HG02571 (cell line): ENCODE results near the gene TMSB10.

Experiments
- ATAC-seq: cut with Tn5 transposase; IDR thresholded peaks from one replicate; pipeline ENCODE4 v1.9.1; 2021; ENCODE audit warnings: mild to moderate bottlenecking, moderate library complexity; ENCODE audit not compliant: unreplicated experiment

The TMSB10 gene

DNA sequence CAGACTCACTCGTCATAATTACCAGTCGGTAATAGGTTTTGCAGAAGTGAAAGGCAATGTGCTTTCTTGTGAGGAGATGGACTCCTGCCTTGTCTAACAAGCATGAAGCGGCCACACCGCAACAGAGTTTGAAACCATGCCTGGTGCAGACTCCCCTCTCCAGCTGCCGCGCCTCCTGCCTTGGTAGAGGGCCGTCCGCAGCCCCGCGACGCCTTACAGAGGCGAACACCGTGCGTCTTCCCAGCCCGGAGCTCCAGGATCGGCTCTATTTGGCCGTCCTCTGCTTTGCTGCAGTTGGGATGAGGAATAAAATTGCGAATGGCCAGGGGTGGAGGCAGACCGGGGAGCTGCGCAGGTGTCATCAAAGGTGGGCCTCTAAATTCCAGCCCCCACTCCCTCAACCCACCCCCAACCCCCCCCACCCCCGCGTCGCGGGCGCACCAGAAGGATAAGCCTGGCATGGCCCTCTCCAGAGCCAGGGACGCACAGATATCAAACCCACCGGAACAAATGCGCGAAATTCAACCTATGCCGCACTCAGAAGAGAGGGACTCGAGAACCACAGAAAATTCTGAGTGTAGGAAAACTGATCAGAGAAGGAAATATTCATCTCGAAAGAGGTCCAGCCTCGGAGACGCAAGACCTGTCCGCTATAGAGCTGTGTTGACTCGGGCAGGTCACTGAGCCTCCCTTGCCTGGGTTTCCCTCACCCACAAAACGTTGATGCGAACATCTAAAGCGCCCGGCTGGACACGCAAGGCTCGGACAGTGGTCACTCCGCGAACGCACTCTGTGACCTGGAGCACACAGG, 25.7 kb upstream of the TMSB10 start:
- no peak for ATAC-seq

DNA sequence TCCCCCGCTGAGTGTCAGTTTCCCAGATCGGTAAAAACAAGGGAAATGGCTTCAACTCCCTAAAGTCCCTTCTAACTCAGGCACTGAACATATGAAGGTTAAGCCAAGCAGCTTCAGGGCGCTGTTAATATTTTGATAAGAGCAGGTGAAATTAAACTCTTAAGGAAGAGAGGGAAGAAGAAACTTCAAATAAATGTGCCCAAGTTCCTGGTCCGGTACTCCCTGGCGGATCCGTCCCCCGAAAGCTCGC, 25.1 kb upstream of the TMSB10 start:
- ATAC-seq, result no peak

DNA sequence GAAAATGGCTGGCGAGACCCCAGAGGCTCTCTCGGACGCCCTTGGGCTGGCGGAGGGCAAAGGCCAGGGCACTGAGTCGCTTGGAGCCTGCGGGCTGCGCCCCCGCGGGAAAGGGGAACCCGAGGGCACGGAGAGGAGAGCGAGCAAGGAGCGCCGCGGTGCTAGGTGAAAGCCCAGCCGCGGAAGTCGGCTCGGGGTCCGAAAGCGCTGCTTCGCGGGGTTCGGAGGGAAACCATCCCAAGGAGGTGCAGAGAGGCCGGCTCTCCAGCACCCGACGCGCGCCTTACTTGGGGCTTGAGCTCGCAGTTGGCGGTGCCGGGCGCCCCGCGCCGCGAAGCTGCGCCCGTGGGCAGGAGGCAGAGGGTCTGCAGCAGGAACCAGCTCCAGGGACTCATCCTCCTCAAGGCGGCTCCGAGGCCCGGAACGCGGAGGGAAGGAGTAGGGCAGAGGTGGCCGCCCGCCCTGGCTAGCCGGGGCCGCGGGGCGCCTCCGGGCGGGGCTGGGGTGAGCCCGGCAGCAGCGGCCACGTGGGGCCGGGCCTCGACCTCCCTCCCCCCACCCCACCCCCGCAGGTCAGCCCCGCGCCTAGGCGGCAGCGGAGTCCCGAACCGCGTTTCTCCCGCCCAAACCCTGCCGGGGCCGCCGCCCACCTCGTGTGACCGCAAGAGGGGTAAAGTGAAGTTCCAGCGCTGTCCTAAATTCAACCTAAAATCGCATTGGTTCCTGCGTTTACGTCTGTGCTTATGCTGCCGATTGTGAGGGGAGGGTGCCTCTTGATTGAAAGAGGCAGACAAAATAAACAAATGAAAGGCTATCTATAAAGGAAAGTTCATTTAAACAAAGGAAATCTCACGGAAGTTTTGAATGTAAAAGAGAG, 24.6 kb upstream of the TMSB10 start, which contains the start of gene TRABD2A:
Gene TRABD2A (minus strand): TSS at position 440 of the 877 bp plus-strand sequence. CDS start 45 bp downstream, at position 395.
- ATAC-seq, result no peak

DNA sequence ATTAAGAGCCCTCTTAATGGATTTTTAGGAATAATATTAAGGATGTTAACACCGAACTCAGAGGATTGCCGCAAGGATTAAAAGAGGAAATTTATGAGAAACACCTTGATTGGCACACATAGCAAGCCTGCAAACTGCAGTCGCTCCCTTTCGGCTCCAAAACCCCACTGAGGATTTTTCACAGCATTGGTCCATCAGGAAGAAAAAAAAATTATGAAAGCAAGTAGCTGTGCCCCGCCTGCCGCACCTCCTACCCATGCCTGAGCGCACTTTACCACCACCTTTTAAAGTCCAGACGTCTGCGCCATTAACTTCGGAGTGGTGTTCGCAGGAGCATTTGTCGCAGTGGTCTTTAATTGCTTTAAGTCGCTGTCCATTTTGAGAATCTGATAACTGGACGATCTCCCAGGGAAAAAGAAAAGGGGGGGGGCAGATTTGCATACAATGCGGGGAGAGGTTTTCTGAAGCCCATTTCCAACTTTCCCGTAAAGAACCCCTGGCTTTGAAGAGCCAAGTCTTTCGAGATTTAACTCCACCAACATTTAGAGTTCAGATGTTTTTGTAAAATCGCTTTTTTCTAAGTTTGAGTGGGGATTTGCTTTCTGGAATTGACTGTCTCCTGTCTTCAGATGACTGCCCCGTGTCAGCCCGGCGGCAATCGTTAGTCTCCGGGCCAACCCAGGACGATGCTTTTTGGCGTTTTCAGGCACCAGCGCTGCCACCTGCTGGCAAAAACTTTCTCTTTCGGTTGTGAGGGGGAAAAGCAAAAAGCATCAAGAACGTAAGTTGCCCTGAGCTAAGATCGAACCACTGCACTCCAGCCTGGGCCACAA, 23.7 kb upstream of the TMSB10 start:
- ATAC-seq, result peak; percentile 73

DNA sequence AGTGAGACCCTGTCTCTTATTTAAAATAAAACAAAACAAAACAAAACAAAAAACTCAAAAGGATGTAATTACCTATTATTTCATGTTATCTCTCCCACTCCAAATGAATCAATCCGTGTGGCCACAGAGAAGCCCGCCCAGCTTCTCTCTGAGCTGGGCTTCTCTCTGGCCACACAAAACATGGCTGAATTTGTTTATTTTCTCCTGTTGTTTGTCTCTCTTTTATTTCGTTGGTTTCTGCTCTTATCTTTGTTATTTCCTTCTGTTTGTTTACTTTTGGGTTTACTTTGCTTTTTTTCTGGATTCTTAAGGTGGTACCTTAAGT, 23.1 kb upstream of the TMSB10 start:
- ATAC-seq, result no peak

DNA sequence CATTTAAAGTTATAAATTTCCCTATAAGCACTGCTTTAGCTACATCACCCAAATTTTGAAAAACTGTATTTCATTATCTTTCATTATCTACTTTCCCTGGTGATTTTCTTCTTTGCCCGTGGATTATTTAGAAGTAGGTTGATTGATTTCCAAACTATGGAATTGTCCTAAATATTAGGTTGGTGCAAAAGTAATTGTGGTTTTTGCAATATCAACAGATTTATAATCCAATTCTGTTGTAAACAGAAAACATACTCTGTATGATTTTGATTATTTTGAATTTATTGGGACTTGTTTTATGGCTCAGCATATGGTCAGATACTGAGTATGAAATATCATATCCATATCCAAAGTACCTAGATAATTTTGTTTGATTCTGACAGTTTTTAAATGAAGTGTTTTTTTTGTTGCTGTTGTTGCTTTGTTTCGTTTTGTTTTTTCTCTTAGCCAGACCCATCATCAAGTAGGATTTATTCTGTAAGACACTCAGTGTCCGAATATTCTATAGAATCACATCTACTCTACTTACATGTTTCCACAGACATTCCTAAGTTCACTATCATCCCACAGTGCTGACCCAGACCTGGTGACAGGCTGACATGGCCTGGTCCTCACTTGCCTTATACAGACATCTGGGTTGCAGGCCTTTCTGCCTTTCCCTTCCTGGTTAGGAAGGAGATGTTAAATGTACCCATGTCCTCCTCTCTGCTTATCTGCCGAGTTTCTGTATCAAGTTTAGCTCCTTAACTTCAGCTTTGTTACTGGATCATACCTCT, 22.5 kb upstream of the TMSB10 start:
- ATAC-seq, result no peak

DNA sequence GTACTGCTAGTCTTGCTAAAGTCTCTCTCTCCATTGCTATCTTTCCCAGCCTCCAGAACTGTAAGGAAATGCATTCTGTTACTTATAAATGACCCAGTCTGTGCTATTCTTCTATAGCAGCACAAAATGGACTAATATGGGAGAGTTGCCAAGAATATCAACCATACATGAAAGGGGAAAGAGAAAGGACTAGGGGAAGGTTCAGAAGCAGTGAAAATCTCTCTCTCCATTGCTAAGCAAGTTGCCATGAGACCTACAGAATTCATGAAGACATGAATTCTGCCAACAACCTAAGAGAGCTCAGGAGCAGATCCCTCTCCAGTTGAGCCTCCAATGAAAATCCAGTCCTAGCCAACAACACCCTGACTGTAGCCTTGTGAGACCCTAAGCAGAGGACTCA, 21.0 kb upstream of the TMSB10 start:
- ATAC-seq, result no peak

DNA sequence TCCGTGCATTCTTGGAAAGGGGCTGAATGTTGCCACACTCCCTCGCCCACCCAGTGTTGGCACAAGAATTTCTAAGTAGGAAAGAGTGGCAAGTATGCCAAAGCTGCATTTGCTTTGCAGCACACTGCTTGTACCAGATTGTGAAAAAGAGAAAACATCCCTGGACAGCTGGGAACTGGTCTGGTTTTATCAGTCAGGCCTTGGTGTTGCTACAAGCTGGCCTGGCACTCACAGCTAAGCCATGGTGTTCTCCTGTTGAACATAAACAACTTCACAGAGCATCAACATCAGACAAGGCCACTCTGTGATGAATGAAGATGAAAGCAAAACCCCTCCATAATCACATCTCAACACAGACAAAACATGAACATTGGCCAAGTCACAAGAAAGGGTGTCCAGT, 20.3 kb upstream of the TMSB10 start:
- no peak for ATAC-seq

DNA sequence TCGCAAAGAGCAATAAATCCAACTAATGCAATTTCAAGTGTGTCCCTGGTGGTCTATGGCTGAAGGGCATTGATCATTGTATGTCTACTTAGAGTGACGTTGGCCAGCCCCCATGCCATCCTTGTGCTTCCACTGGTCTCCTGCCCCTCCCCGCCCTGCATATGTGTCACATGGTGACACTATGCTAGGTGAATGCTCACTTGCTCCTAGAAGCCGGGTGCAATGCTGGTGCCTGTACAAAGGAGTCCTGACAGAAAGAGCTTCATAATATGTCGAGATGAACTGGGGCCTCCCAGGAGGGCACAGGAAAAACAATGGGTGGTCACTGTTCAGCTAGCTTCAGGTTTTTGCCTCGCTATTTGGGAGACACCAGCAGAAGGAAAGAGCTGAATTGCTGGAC, 18.7 kb upstream of the TMSB10 start:
- no peak for ATAC-seq

DNA sequence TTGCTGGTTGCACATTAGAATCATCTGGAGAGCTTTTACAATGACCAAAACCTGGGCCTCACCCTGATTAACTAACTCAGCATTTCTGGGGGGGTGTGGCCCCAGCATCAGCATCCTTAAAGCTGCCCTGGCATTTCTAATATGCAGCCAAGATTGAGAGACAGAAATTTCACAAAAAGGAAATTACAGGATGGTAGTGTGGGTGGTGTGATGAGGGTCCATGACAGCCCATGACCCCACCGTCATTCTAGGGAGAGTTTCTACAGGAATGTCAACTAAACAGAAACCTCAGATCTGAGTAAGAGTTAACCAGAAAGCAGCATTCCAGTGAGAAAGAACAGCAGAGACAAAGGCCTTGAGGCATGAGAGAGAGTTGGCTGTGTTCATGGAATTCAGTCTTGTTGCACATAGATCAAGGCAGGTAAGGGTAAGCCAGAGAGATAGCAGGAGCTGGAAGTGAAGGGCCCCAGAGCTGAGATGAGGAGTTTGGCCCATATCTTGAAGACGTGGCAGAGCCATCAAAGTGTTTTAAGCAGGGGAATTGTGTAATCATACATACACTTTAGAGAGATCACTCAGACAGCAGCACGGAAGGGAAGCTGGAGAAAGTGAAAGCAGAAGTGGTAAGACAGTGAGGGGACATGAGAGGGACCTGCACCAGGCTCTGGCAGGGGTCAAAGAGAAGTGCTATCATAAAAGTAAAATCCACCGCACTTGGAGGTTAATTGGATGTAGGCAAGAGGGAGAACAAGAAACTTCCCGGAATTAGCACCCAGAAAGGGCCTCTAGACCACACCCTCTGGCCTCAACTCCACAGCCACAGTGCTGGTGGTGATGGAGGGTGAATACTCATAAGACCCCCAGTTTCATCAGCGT, 16.8 kb upstream of the TMSB10 start:
- peak; percentile 92 for ATAC-seq

DNA sequence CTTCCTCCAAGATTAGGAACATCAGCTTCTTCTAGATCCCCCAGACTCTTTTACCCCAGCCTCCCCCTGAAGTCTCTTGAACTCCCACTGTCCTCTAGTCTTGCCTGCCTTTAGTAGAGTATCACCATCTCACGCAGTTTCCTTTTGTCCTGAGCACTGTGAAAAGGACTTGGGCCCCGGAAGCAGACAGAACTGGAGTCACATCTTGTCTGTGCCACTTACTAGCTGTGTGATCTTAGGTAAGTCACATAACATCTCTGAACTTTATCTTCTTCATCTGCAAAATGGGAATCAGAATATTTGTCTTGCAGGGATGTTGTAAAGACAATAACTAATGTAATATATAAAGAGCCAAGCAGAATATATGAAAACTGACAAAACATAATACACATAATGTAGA, 16.1 kb upstream of the TMSB10 start:
- ATAC-seq, result no peak

DNA sequence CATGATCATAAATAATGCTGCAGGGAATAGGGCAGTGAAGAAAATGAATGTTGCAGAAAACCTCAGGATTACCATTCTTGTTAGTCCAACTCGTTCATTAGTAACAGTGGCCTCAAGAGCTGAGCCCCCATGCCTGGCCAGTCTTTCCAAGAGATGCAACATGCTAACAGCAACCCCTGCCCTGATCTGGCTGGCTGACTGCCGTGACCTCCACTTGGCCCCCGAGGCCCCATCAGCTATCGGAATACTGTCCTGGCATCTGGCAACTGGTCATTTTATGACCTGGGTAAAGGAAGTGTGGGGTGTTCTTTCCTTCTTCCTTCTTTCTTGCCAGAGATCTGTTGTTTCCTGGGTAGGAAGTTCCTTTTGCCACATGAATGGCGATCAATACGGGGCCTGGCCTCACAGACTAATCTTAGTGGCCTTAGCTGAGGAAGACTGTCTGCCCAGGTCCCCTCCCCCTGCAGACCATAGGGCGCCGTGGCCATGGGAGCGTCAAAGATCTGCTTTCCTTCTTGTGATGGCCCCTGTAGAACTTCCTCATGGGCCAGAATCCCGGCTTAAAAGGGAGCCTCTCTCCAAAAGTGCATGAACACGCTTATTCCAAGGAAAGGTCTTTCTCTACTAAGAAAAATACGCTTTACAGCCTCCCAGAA, 14.0 kb upstream of the TMSB10 start:
- ATAC-seq, result no peak

DNA sequence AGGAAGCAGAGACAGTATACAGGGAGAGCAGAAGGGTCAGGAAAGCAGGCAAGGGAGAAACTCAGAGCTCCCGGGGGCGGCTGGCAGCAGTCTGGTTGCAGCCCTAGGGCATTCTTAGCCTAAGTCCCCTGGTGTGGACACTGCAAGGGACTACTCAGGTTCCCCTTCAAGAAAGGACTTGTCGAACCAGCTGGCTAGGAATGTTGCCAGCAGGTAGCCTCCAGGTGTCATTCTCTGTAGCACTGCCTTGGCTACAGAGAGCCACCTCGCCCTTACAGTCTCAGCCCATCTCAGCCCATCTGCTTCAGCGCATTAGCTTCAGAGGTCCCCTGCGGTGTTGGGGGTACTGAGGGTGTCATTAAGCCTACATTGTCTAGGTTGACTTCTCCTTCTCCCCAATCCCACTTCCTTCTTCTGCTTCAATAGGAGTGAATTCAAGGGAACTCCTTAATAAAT, 11.3 kb upstream of the TMSB10 start:
- ATAC-seq, result no peak

DNA sequence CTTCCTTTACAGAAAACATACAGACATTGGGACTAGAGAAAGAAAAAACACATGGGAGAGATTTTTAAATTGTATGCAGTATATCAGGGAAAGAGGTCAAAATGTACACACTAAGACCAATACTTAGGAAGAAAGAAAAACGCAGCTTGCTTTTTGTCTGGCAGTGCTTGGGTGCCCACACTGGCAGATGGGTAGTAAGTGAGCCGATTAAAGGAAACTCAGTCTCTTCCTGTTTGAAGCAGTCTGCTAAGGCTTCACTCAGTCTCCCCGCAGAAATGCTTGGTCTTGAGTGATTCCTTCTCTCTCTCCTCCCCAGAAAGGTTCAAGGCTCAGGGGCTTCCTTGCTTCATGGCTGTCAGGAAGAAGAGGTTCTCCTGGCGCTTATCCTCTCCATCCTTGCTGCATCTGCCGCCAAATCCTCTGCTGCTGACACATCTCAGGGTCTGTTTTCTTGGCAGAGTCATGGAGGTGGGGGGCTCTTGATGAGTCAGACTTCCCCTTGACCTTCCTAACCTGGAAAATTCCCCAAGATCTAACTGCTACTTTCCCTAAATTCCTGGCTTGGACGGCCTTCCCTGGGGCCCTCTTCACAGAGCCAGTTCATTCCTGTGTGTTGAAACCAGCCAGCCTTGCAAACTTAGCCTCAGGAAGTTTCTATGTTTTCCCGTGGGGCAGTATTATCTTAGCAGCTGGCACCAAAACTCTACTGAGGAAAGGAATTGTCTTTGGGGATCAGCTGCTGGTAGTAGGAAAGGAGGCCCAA, 10.5 kb upstream of the TMSB10 start:
- ATAC-seq, result no peak

DNA sequence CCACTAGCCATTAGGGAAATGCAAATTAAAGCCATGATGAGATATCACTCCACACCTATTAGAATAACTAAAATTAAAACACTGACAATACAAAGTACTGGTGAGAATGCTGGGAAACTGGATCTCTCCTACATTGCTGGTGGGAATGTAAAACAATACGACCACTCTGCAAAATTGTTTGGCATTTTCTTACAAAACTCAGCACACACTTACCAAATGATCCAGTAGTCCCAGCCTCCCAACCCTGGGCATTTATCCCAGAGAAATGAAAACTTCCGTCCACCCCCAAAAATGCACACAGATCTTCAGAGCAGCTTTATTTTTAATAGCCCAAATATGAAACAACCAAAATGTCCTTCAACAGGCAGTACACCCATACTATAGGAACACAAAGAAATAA, 8.9 kb upstream of the TMSB10 start:
- no peak for ATAC-seq

DNA sequence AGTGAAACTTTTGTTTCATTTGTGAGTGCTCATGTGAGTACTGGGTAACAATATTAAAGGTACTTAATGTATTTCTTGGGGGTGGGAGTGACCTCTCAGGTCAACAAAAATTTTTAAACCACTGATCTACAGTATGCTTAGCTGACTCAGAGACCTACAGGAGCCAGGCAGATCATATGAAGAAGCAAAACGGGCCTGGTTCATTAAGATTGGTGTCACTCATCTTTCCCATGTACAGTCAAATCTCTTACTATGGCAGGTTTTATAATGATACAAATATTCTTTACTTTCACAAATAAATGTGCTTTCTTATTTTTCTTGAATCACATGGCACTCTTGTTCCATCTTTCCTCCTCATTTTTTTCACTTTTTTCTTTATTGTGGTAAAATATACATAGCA, 7.7 kb upstream of the TMSB10 start:
- no peak for ATAC-seq

DNA sequence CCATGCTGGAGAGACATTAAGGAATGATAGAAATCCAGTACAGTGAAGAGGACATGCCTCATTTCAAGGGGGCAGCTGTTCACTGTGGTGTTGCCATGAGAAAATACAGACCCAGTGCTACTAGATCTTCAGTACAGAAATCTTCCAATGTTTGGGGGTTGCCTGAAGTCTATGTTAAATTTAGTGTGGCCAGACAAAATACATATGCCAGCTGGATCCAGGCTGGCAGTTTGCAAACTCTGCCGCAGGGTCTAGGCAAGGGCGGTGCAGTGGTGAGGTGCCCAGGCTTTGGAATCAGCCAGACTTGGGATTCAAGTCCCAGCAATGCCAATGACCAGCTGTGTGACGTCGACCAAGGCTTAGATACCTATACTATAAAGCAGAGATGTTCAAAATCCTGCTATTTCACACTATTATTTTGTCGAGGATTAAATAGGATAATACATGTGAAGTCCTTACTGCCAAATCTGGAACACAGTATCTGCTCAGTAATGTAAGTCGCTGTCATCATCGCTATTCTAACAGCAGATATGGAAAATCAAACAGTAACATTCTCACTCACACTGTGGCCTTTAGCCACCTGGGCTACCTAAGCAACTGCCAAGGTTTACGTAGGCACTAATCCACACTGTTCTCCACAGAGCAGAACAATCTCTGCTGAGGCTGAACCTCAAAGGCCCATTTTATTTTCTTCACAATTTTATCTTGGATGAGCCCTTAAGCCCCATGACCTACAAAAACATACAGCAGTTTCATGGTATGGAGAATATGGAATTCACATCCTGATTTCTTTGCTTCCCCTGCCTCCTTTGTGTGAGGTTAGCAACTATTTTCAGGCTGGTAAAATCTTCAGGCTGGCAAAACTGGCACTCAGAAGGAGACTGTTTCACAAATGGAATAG, 5.9 kb upstream of the TMSB10 start:
- no peak for ATAC-seq

DNA sequence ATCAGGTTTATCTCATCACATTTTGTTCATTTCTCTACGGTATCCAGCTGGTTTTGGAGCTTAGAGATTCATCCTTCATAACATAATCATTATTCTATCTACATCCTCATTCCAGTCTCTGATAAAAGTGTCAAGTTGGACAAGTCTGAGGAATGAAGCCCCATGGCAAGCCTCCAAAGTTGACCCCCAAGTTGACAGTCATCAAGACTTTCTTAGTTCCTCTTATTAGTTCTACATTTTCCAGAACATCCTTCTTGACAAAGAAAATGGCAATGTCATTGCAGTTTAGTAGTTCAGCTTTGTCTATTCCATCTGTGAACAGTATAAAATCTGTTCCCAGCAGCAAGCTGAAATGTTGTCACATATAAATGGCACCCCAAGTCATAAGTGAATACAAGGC, 4.5 kb upstream of the TMSB10 start:
- no peak for ATAC-seq
